ENCODE measurements around the gene SLC22A16. TPM values are rescaled to one million over a fixed set of nuclear protein-coding genes. Genes with fewer than 3 reads are reported as not detected.

SLC22A16 gene
- total RNA-seq, 1 experiment from 2014 or later: not detected

DNA sequence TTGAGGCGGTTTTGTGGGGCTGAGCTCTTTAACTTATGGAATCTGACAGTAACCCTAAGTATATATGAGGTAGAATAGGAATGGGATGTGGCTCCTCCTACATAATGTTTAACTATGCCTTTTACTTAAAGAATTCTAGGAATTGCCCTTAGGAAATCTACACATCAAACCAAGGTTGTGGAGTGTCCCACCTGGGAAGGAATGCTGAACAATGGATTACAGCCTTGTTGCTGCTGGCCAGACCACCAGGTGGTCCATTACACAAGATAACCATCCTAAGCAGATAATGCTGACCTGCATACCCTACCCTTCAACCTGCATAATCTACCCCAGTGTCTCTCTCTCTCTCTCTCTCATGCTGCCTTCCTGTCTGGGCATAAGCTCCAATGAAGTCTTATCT is 35.0 kb upstream of the SLC22A16 start:
- ChIA-PET CTCF (no interaction called here), RAD21 (ENCODE audit: low non-redundant PET in 1 of 2, low total read pairs in 2 of 2, uncharacterized antibody in 2 of 2, unreplicated experiment in 2 of 2) (no interaction called here)

More for the DNA sequence above, 35.0 kb upstream of the SLC22A16 start:
- intact Hi-C loops (cut with micrococcal nuclease): loop anchor here (10.0 kb wide), 1 partner anchor 713 kb away; no protein-coding TSS in a partner anchor
- no peaks in the 10 kb centered on the region for H3K27me3 ChIP-seq (ENCODE audit: insufficient read depth, low read length)
- 0 out of 2 replicates have a peak, but pooled peaks cover 5% of the 10 kb centered on the region for H3K9me2 ChIP-seq (ENCODE audit: insufficient read depth)
- no peak overlapping the region for H3K4me3 ChIP-seq (replicated peaks in 1 of 2; ENCODE audit: low read depth in 1 of 2, low read length in 2 of 2)
- no peak overlapping the region for H2AFZ ChIP-seq (ENCODE audit: low read depth, low read length, poor library complexity, severe bottlenecking)
- no peak overlapping the region for H3K9ac ChIP-seq (ENCODE audit: low read length)
- BruUV-seq (replicated peaks): no TSS peak
- H3K79me2 ChIP-seq (ENCODE audit: insufficient read depth, low read length): no peaks in the 10 kb centered on the region
- no peaks in the 10 kb centered on the region for H4K20me1 ChIP-seq (ENCODE audit: insufficient read depth)
- no peaks in the 10 kb centered on the region for H3K36me3 ChIP-seq (ENCODE audit: control insufficient read depth in 1 of 2, insufficient read depth in 2 of 2, low read length in 2 of 2)
- TF ChIP-seq TCF7L2 (IDR thresholded peaks at IDR 0.05; ENCODE audit: borderline replicate concordance, extremely low read depth, insufficient read depth, insufficient read length) (no peak), JUND (IDR thresholded peaks at IDR 0.05) (no peak), SP1 (IDR thresholded peaks at IDR 0.05; ENCODE audit: low read depth) (no peak), EZH2phosphoT487 (IDR thresholded peaks at IDR 0.05; ENCODE audit: borderline replicate concordance) (no peak), POLR2A (IDR thresholded peaks at IDR 0.05; ENCODE audit: borderline replicate concordance, extremely low read depth, insufficient read depth, insufficient read length) (no peak)
- TF ChIP-seq, protein P1, sequence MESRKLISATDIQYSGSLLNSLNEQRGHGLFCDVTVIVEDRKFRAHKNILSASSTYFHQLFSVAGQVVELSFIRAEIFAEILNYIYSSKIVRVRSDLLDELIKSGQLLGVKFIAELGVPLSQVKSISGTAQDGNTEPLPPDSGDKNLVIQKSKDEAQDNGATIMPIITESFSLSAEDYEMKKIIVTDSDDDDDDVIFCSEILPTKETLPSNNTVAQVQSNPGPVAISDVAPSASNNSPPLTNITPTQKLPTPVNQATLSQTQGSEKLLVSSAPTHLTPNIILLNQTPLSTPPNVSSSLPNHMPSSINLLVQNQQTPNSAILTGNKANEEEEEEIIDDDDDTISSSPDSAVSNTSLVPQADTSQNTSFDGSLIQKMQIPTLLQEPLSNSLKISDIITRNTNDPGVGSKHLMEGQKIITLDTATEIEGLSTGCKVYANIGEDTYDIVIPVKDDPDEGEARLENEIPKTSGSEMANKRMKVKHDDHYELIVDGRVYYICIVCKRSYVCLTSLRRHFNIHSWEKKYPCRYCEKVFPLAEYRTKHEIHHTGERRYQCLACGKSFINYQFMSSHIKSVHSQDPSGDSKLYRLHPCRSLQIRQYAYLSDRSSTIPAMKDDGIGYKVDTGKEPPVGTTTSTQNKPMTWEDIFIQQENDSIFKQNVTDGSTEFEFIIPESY (IDR thresholded peaks at IDR 0.05; ENCODE audit: extremely low read depth, insufficient replicate concordance, low read length): no peak
- TF ChIP-seq, protein P2, sequence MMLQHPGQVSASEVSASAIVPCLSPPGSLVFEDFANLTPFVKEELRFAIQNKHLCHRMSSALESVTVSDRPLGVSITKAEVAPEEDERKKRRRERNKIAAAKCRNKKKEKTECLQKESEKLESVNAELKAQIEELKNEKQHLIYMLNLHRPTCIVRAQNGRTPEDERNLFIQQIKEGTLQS (IDR thresholded peaks at IDR 0.05): no peak
- no peak overlapping the region for H3K4me2 ChIP-seq (ENCODE audit: low read length)
- POLR2A ChIA-PET: no interaction called here
- DNase-seq (ENCODE audit: low read depth, low spot score): no peak
- peaks cover 21 to 29% of the 10 kb centered on the region in 2 experiments for H3K4me1 ChIP-seq (ENCODE audit: control insufficient read depth in 1 of 2, insufficient read depth in 2 of 2, low read length in 2 of 2)
- no peaks in the 10 kb centered on the region for H3K9me3 ChIP-seq (ENCODE audit: control insufficient read depth in 1 of 2, insufficient read depth in 1 of 2, low read depth in 1 of 2, low read length in 2 of 2)
- no peak for ATAC-seq
- no peak overlapping the region for H3K27ac ChIP-seq (ENCODE audit: low read depth, low read length)

All from HCT116 (cell line).